ENCODE measurements around the gene RHOU.

GRCh38 chr1:228687587-228687986, 47.7 kb upstream of the RHOU start:
- TF ChIP-seq CTCF (IDR thresholded peaks at IDR 0.05; ENCODE audit: insufficient read depth, low read length, poor library complexity, severe bottlenecking), result no peak
- no peak for TF ChIP-seq EZH2phosphoT487 (conservative IDR thresholded peaks at IDR 0.05; ENCODE audit: low read length)

All from SU-DHL-6 (cell line).